ENCODE measurements around the gene PCDHGA12. TPM values are rescaled to one million over a fixed set of nuclear protein-coding genes. Genes with fewer than 3 reads are reported as not detected.

PCDHGA12 gene
- total and polyA plus RNA-seq, 2 experiments from 2014 or later, result 0.68 to 3.5 TPM

DNA sequence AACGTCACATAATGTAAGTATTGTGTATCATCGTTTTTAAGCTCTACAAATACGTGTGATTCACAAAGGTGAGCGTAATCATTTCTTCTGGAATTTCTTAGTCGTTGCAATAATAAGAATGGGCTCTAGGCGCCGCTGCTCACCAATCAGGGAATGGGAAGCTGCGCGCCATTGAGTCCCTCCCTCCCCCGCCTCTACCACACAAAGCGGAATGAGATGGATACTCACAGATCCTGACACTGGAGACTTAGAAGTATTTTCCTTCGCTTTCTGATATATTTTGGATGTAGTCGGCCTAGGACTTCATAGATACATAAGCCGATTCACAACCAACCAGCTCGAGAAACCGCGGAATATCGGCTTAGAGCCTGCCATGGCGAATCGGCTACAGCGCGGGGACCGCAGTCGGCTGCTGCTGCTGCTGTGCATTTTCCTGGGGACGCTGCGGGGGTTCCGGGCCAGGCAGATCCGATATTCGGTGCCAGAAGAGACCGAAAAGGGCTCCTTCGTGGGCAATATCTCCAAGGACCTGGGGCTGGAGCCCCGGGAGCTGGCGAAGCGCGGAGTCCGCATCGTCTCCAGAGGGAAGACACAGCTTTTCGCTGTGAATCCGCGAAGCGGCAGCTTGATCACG lies 9.3 kb upstream of the PCDHGA12 start, which contains the start of gene PCDHGA11:
Gene PCDHGA11, plus strand, starts transcription at position 197 of the 634 bp plus-strand sequence. Its CDS starts 177 bp downstream, at position 374.
- no peaks in the 10 kb centered on the region for H3F3A ChIP-seq (replicated peaks; ENCODE audit: low read depth)
- H3K4me1 ChIP-seq (ENCODE audit: insufficient read depth), result no peaks in the 10 kb centered on the region
- peak; percentile 31 for ATAC-seq
- peak; percentile 90 for DNase-seq (ENCODE audit: low spot score)
- no peaks in the 10 kb centered on the region for H3K36me3 ChIP-seq (ENCODE audit: insufficient read depth)
- H3K4me3 ChIP-seq, result peak within 1 kb of the TSS; percentile 62
- peak within 1 kb of the TSS; percentile 73; the same call in 1 of the 2 replicates for H2AFZ ChIP-seq
- no peak within 1 kb of the TSS for H3K27ac ChIP-seq (ENCODE audit: low read depth)
- no peaks in the 10 kb centered on the region for H3K9me2 ChIP-seq (ENCODE audit: insufficient read depth)
- H3K4me3 Mint-ChIP-seq, result peak within 1 kb of the TSS; percentile 77
- peaks cover 71% of the 10 kb centered on the region for H3K9me3 Mint-ChIP-seq
- peak within 1 kb of the TSS; percentile 77 for H3K4me2 ChIP-seq
- H3K27me3 ChIP-seq (ENCODE audit: insufficient read depth), result peaks cover 20% of the 10 kb centered on the region
- peaks cover 73% of the 10 kb centered on the region for H3K36me3 Mint-ChIP-seq (ENCODE audit: low read depth)
- no peaks in the 10 kb centered on the region for H4K20me1 ChIP-seq (replicated peaks; ENCODE audit: insufficient read depth)
- H3K4me1 Mint-ChIP-seq, result peaks cover 7% of the 10 kb centered on the region
- peaks cover 28% of the 10 kb centered on the region for H3K27me3 Mint-ChIP-seq (ENCODE audit: insufficient read depth, low read depth, poor library complexity)
- H3K79me2 ChIP-seq (replicated peaks; ENCODE audit: insufficient read depth), result no peaks in the 10 kb centered on the region; the same call in 1 of the 2 replicates
- H3K27ac Mint-ChIP-seq, result no peak within 1 kb of the TSS; the same call in none of the 2 replicates
- TF ChIP-seq ZNF114 (CRISPR knock-in tag; IDR thresholded peaks at IDR 0.05) (no peak), ZNF331 (CRISPR knock-in tag; IDR thresholded peaks at IDR 0.05; ENCODE audit: low read depth) (no peak), POLR2AphosphoS5 (IDR thresholded peaks at IDR 0.05; ENCODE audit: low read depth) (no peak), JUNB (IDR thresholded peaks at IDR 0.05; ENCODE audit: unreplicated experiment) (no peak), STAT1 (IDR thresholded peaks at IDR 0.05; ENCODE audit: unreplicated experiment) (no peak)
- TF ChIP-seq, protein P1, sequence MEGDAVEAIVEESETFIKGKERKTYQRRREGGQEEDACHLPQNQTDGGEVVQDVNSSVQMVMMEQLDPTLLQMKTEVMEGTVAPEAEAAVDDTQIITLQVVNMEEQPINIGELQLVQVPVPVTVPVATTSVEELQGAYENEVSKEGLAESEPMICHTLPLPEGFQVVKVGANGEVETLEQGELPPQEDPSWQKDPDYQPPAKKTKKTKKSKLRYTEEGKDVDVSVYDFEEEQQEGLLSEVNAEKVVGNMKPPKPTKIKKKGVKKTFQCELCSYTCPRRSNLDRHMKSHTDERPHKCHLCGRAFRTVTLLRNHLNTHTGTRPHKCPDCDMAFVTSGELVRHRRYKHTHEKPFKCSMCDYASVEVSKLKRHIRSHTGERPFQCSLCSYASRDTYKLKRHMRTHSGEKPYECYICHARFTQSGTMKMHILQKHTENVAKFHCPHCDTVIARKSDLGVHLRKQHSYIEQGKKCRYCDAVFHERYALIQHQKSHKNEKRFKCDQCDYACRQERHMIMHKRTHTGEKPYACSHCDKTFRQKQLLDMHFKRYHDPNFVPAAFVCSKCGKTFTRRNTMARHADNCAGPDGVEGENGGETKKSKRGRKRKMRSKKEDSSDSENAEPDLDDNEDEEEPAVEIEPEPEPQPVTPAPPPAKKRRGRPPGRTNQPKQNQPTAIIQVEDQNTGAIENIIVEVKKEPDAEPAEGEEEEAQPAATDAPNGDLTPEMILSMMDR (conservative IDR thresholded peaks at IDR 0.05; ENCODE audit: low read depth in 2 of 2), result peak; percentile 89
- TF ChIP-seq, protein P2, sequence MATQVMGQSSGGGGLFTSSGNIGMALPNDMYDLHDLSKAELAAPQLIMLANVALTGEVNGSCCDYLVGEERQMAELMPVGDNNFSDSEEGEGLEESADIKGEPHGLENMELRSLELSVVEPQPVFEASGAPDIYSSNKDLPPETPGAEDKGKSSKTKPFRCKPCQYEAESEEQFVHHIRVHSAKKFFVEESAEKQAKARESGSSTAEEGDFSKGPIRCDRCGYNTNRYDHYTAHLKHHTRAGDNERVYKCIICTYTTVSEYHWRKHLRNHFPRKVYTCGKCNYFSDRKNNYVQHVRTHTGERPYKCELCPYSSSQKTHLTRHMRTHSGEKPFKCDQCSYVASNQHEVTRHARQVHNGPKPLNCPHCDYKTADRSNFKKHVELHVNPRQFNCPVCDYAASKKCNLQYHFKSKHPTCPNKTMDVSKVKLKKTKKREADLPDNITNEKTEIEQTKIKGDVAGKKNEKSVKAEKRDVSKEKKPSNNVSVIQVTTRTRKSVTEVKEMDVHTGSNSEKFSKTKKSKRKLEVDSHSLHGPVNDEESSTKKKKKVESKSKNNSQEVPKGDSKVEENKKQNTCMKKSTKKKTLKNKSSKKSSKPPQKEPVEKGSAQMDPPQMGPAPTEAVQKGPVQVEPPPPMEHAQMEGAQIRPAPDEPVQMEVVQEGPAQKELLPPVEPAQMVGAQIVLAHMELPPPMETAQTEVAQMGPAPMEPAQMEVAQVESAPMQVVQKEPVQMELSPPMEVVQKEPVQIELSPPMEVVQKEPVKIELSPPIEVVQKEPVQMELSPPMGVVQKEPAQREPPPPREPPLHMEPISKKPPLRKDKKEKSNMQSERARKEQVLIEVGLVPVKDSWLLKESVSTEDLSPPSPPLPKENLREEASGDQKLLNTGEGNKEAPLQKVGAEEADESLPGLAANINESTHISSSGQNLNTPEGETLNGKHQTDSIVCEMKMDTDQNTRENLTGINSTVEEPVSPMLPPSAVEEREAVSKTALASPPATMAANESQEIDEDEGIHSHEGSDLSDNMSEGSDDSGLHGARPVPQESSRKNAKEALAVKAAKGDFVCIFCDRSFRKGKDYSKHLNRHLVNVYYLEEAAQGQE (IDR thresholded peaks at IDR 0.05; ENCODE audit: unreplicated experiment), result no peak
- TF ChIP-seq, protein P3, sequence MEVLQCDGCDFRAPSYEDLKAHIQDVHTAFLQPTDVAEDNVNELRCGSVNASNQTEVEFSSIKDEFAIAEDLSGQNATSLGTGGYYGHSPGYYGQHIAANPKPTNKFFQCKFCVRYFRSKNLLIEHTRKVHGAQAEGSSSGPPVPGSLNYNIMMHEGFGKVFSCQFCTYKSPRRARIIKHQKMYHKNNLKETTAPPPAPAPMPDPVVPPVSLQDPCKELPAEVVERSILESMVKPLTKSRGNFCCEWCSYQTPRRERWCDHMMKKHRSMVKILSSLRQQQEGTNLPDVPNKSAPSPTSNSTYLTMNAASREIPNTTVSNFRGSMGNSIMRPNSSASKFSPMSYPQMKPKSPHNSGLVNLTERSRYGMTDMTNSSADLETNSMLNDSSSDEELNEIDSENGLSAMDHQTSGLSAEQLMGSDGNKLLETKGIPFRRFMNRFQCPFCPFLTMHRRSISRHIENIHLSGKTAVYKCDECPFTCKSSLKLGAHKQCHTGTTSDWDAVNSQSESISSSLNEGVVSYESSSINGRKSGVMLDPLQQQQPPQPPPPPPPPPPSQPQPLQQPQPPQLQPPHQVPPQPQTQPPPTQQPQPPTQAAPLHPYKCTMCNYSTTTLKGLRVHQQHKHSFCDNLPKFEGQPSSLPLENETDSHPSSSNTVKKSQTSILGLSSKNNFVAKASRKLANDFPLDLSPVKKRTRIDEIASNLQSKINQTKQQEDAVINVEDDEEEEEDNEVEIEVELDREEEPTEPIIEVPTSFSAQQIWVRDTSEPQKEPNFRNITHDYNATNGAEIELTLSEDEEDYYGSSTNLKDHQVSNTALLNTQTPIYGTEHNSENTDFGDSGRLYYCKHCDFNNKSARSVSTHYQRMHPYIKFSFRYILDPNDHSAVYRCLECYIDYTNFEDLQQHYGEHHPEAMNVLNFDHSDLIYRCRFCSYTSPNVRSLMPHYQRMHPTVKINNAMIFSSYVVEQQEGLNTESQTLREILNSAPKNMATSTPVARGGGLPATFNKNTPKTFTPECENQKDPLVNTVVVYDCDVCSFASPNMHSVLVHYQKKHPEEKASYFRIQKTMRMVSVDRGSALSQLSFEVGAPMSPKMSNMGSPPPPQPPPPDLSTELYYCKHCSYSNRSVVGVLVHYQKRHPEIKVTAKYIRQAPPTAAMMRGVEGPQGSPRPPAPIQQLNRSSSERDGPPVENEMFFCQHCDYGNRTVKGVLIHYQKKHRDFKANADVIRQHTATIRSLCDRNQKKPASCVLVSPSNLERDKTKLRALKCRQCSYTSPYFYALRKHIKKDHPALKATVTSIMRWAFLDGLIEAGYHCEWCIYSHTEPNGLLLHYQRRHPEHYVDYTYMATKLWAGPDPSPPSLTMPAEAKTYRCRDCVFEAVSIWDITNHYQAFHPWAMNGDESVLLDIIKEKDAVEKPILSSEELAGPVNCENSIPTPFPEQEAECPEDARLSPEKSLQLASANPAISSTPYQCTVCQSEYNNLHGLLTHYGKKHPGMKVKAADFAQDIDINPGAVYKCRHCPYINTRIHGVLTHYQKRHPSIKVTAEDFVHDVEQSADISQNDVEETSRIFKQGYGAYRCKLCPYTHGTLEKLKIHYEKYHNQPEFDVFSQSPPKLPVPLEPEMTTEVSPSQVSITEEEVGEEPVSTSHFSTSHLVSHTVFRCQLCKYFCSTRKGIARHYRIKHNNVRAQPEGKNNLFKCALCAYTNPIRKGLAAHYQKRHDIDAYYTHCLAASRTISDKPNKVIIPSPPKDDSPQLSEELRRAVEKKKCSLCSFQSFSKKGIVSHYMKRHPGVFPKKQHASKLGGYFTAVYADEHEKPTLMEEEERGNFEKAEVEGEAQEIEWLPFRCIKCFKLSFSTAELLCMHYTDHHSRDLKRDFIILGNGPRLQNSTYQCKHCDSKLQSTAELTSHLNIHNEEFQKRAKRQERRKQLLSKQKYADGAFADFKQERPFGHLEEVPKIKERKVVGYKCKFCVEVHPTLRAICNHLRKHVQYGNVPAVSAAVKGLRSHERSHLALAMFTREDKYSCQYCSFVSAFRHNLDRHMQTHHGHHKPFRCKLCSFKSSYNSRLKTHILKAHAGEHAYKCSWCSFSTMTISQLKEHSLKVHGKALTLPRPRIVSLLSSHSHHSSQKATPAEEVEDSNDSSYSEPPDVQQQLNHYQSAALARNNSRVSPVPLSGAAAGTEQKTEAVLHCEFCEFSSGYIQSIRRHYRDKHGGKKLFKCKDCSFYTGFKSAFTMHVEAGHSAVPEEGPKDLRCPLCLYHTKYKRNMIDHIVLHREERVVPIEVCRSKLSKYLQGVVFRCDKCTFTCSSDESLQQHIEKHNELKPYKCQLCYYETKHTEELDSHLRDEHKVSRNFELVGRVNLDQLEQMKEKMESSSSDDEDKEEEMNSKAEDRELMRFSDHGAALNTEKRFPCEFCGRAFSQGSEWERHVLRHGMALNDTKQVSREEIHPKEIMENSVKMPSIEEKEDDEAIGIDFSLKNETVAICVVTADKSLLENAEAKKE (CRISPR knock-in tag; IDR thresholded peaks at IDR 0.05), result no peak

Measured in GM23338 (cell line).